Activated CD8-positive, alpha-beta T cell treated with anti-CD3 and anti-CD28 coated beads for 36 hours (primary cell): ENCODE results near the gene CREBRF. TPM values are rescaled to one million over a fixed set of nuclear protein-coding genes. Genes with fewer than 3 reads are reported as not detected.

Source experiments
- ATAC-seq: fragments of 200-7000 bp; cut with Tn5 transposase; one replicate; pipeline ENCODE4 v1.10.0; 2021; ENCODE audit warnings: mild to moderate bottlenecking, moderate library complexity
- CTCF ChIA-PET: fragments of 350-600 bp; sonication (Branson Sonifier 250); formaldehyde crosslinking; loops from one replicate; lab custom pipeline; 2021; ENCODE audit warnings: antibody characterized with exemption; lab: Charles Lee
- POLR2A ChIA-PET: fragments of 350-600 bp; sonication (Branson Sonifier 250); formaldehyde crosslinking; loops from one replicate; lab custom pipeline; 2021; ENCODE audit warnings: antibody characterized with exemption; lab: Charles Lee
- DNase-seq: peaks from one replicate; pipeline ENCODE4 v3.0.0-alpha.2; 2020
- H3K27ac Mint-ChIP-seq: one replicate; pipeline ENCODE4 v1.8.0; 2021; ENCODE audit warnings: mild to moderate bottlenecking, mixed read lengths
- H3K27me3 Mint-ChIP-seq: one replicate; pipeline ENCODE4 v1.8.0; 2021; ENCODE audit warnings: mixed read lengths
- H3K36me3 Mint-ChIP-seq: one replicate; pipeline ENCODE4 v1.8.0; 2021; ENCODE audit warnings: low read depth, mixed read lengths
- H3K4me1 Mint-ChIP-seq: one replicate; pipeline ENCODE4 v1.8.0; 2021; ENCODE audit warnings: low read depth, mixed read lengths
- H3K4me3 Mint-ChIP-seq: one replicate; pipeline ENCODE4 v1.8.0; 2021; ENCODE audit warnings: mild to moderate bottlenecking, moderate library complexity, mixed read lengths
- H3K9me3 Mint-ChIP-seq: one replicate; pipeline ENCODE4 v1.8.0; 2021; ENCODE audit warnings: mixed read lengths
- CTCF ChIP-seq: fragments of 200-600 bp; IDR thresholded peaks from one replicate; pipeline ENCODE4 v1.8.0; 2022; ENCODE audit warnings: antibody characterized with exemption, mild to moderate bottlenecking
- intact Hi-C: fragments of 100-400 bp; cut with micrococcal nuclease; formaldehyde crosslinking; loops from one replicate; pipeline ENCODE4 v1.10.0; 2022
- total RNA-seq, 2 experiments: library from RNA; stranded (reverse); gene quantifications; one replicate each; pipeline ENCODE4 v1.2.3, GENCODE V29; 2021

The CREBRF gene
- total RNA-seq, 2 experiments from 2014 or later = 9.3 to 10.2 TPM

- Mint-ChIP-seq H3K36me3 (peaks cover 10% of the 10 kb centered on the region), H3K4me3 (no peak overlapping the region), H3K4me1 (peaks cover 54% of the 10 kb centered on the region), H3K27ac (no peak overlapping the region), H3K27me3 (no peaks in the 10 kb centered on the region), H3K9me3 (no peaks in the 10 kb centered on the region)
- ChIA-PET POLR2A (no interaction called here), CTCF (interaction anchor here (0.7 to 2.0 kb wide), 3 partner anchors 18 to 132 kb away, joined by 3 to 6 read pairs (median 4); partner anchors contain the start of gene ATP6V0E1)
- DNase-seq (no peak), ATAC-seq (no peak)
- no peak for TF ChIP-seq CTCF
- intact Hi-C loops = no loop called here
Observed at GRCh38 chr5:173012882-173013281, 43.3 kb upstream of the CREBRF start.

- POLR2A ChIA-PET = interaction anchor here (0.7 kb wide), 1 partner anchor 13 kb away, joined by 3 read pairs; no protein-coding TSS in a partner anchor
Observed at GRCh38 chr5:173014671-173015070, 41.5 kb upstream of the CREBRF start.

DNA sequence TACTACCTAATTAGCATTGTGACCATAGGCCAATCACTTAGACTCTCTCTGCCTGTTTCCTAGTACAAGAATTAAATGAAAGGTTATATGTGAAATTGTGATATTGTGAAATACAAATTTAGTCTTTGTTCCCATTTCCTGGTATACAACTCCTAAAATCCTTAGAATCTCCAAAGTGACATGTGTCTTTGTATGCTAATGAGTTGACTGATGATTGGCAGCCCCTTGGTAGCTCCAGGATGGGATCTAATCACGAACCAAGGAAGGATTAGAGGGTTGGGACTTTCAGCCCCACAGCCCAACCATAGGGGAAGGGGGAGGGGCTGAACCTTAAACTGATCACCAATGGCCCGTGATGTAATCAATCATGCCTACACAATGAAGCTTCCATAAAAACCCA is 41.0 kb upstream of the CREBRF start:
- no peaks in the 10 kb centered on the region for H3K27me3 Mint-ChIP-seq
- peak overlapping the region; percentile 9 for H3K27ac Mint-ChIP-seq
- ChIA-PET POLR2A (interaction anchor here (0.7 kb wide), 1 partner anchor 14 kb away, joined by 3 read pairs; no protein-coding TSS in a partner anchor), CTCF (interaction anchor here (1.2 kb wide), 1 partner anchor 29 kb away, joined by 3 read pairs; no protein-coding TSS in a partner anchor)
- H3K9me3 Mint-ChIP-seq = no peaks in the 10 kb centered on the region
- no peak for TF ChIP-seq CTCF
- H3K4me1 Mint-ChIP-seq = peaks cover 52% of the 10 kb centered on the region
- intact Hi-C loops = no loop called here
- no peak overlapping the region for H3K4me3 Mint-ChIP-seq
- no peak for DNase-seq
- no peak for ATAC-seq
- H3K36me3 Mint-ChIP-seq = peaks cover 18% of the 10 kb centered on the region

More at GRCh38 chr5:173014671-173015070, 41.5 kb upstream of the CREBRF start:
- ATAC-seq (no peak), DNase-seq (no peak)
- CTCF ChIA-PET = interaction anchor here (1.2 to 2.0 kb wide), 2 partner anchors 29 to 30 kb away, joined by 3 to 6 read pairs; partner anchors contain the start of gene ATP6V0E1
- intact Hi-C loops = no loop called here
- no peaks in the 10 kb centered on the region for H3K9me3 Mint-ChIP-seq
- H3K4me3 Mint-ChIP-seq = no peak overlapping the region
- peaks cover 55% of the 10 kb centered on the region for H3K4me1 Mint-ChIP-seq
- TF ChIP-seq CTCF = no peak
- peaks cover 13% of the 10 kb centered on the region for H3K36me3 Mint-ChIP-seq
- H3K27me3 Mint-ChIP-seq = no peaks in the 10 kb centered on the region
- H3K27ac Mint-ChIP-seq = peak overlapping the region; percentile 2

- DNase-seq = no peak
- no peak for TF ChIP-seq CTCF
- H3K4me3 Mint-ChIP-seq = no peak overlapping the region
- no peak for ATAC-seq
- H3K9me3 Mint-ChIP-seq = no peaks in the 10 kb centered on the region
- H3K27me3 Mint-ChIP-seq = no peaks in the 10 kb centered on the region
- peak overlapping the region; percentile 75 for H3K27ac Mint-ChIP-seq
- peaks cover 18% of the 10 kb centered on the region for H3K36me3 Mint-ChIP-seq
- intact Hi-C loops = no loop called here
- ChIA-PET POLR2A (interaction anchor here (0.7 kb wide), 1 partner anchor 14 kb away, joined by 3 read pairs; no protein-coding TSS in a partner anchor), CTCF (interaction anchor here (1.0 to 1.2 kb wide), 3 partner anchors 9 to 123 kb away, joined by 3 to 4 read pairs (median 3); no protein-coding TSS in a partner anchor)
- H3K4me1 Mint-ChIP-seq = peaks cover 46% of the 10 kb centered on the region
Observed at GRCh38 chr5:173015598-173016455, 40.3 kb upstream of the CREBRF start.
